Testis (tissue), 2 donors: ENCODE results near the gene TRIM3.

Experiments
- POLR2A ChIP-seq: fragments of 450-650 bp; IDR thresholded peaks from one replicate; pipeline ENCODE4 v1.6.1; 2017; ENCODE audit warnings: antibody characterized with exemption, mild to moderate bottlenecking, moderate library complexity
- TF ChIP-seq, protein P1 (sequence below), 3 experiments: fragments of 450-650 bp in 2 of 3; fragments of 200-600 bp in 1 of 3; sonication (generic) in 1 of 3; IDR thresholded peaks; one replicate each; pipeline ENCODE4 v1.5.1; 2016 to 2019; ENCODE audit warnings: antibody characterized with exemption in 3 of 3, mild to moderate bottlenecking in 2 of 3, moderate library complexity in 1 of 3

DNA sequence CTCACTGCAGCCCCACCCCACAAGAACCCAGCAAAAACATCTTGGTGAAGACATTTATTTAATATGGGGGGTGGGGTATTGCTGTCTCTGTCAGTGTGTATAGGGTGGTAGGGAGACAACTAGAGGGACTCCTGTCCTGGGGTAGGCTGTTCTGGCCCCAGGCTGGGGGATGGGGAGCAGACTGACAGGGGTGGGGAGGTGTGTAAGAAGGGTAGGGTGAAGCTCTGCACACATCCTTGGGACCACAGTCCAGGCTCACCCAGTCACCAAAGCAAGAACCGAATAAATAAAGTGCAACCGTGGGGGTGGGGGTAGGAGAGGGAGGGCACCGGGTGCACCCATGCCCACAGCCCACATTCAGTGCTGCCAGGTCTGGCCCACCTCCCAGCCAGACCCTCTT is 25.2 kb downstream of the TRIM3 start:
- no peak for TF ChIP-seq POLR2A
- TF ChIP-seq, protein P1, sequence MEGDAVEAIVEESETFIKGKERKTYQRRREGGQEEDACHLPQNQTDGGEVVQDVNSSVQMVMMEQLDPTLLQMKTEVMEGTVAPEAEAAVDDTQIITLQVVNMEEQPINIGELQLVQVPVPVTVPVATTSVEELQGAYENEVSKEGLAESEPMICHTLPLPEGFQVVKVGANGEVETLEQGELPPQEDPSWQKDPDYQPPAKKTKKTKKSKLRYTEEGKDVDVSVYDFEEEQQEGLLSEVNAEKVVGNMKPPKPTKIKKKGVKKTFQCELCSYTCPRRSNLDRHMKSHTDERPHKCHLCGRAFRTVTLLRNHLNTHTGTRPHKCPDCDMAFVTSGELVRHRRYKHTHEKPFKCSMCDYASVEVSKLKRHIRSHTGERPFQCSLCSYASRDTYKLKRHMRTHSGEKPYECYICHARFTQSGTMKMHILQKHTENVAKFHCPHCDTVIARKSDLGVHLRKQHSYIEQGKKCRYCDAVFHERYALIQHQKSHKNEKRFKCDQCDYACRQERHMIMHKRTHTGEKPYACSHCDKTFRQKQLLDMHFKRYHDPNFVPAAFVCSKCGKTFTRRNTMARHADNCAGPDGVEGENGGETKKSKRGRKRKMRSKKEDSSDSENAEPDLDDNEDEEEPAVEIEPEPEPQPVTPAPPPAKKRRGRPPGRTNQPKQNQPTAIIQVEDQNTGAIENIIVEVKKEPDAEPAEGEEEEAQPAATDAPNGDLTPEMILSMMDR (IDR thresholded peaks at IDR 0.05): no peak
